H1 (cell line): ENCODE data around the gene ERP44.

Source experiments
- CTCF ChIP-seq, 3 experiments: IDR thresholded peaks; 1 replicate in 2 of 3; 2 replicates in 1 of 3; pipeline versions ENCODE4 v1.5.1 to v1.6.1; 2011; ENCODE audit warnings: low read length in 3 of 3, mild to moderate bottlenecking in 3 of 3, inconsistent platforms in 2 of 3, low read depth in 1 of 3, moderate library complexity in 1 of 3; ENCODE audit not compliant: insufficient read depth in 1 of 3; ENCODE audit errors: control extremely low read depth in 1 of 3
- EP300 ChIP-seq, 2 experiments: IDR thresholded peaks; 1 replicate in 1 of 2; 2 replicates in 1 of 2; pipeline ENCODE4 v1.6.1; 2011 to 2012; ENCODE audit warnings: low read depth in 2 of 2, low read length in 2 of 2, mild to moderate bottlenecking in 2 of 2, borderline replicate concordance in 1 of 2, inconsistent platforms in 1 of 2, moderate library complexity in 1 of 2
- FOSL1 ChIP-seq: IDR thresholded peaks from 2 replicates; pipeline ENCODE4 v1.6.1; 2011; ENCODE audit warnings: mild to moderate bottlenecking, low read depth, low read length, moderate library complexity; ENCODE audit not compliant: insufficient read depth
- GABPA ChIP-seq: IDR thresholded peaks from 2 replicates; pipeline ENCODE4 v1.6.1; 2011; ENCODE audit warnings: mild to moderate bottlenecking, low read length, moderate library complexity, borderline replicate concordance; ENCODE audit not compliant: insufficient read depth
- RBBP5 ChIP-seq: IDR thresholded peaks from 2 replicates; pipeline ENCODE4 v1.7.1; 2012; ENCODE audit warnings: low read depth, mild to moderate bottlenecking, inconsistent platforms, low read length, moderate library complexity, borderline replicate concordance
- SRF ChIP-seq: IDR thresholded peaks from 2 replicates; pipeline ENCODE4 v1.6.1; 2011; ENCODE audit warnings: mild to moderate bottlenecking, low read depth, low read length, moderate library complexity
- TCF12 ChIP-seq: IDR thresholded peaks from 2 replicates; pipeline ENCODE4 v1.6.1; 2011; ENCODE audit warnings: low read depth, mild to moderate bottlenecking, low read length
- ZNF274 ChIP-seq: IDR thresholded peaks from 2 replicates; pipeline ENCODE4 v1.7.0; 2012; ENCODE audit warnings: low read length, borderline replicate concordance; ENCODE audit errors: extremely low read depth

- no peak for TF ChIP-seq GABPA
- TF ChIP-seq CTCF (IDR thresholded peaks at IDR 0.05; ENCODE audit: control extremely low read depth in 1 of 3, insufficient read depth in 1 of 3, low read depth in 1 of 3, low read length in 3 of 3), result no peak
- TF ChIP-seq TCF12, result no peak
- TF ChIP-seq FOSL1, result no peak
- TF ChIP-seq EP300 (IDR thresholded peaks at IDR 0.05; ENCODE audit: borderline replicate concordance in 1 of 2, low read depth in 2 of 2, low read length in 2 of 2), result no peak
- no peak for TF ChIP-seq ZNF274
- TF ChIP-seq RBBP5, result no peak
- TF ChIP-seq SRF, result no peak
These were observed 27.6 kb upstream of the ERP44 start for GRCh38 chr9:100126423-100126822.
